Gastrocnemius medialis (tissue), 4 donors: ENCODE results near the gene EPHX1. TPM values are rescaled to one million over a fixed set of nuclear protein-coding genes. Genes with fewer than 3 reads are reported as not detected.

Experiments
- ATAC-seq, 2 donors: fragments of 150-250 bp; one replicate each; pipeline ENCODE4 v1.9.1; 2016
- DNase-seq, 2 donors: peaks; one replicate each; pipeline ENCODE4 v3.0.0-alpha.2; 2019
- H3K27ac ChIP-seq, 4 donors: fragments of 200-600 bp; sonication (generic); 1 replicate in 1 of 4; 2 replicates in 3 of 4; pipeline ENCODE4 v1.5.1; 2016 to 2018; ENCODE audit warnings: mild to moderate bottlenecking in 2 of 4, moderate library complexity in 1 of 4
- H3K27me3 ChIP-seq, 3 donors: fragments of 200-600 bp; sonication (generic) in 2 of 3; 1 replicate in 1 of 3; 2 replicates in 2 of 3; pipeline versions ENCODE4 v1.5.1 to v1.6.0; 2016 to 2019; ENCODE audit warnings: mild to moderate bottlenecking in 1 of 3, moderate library complexity in 1 of 3
- H3K36me3 ChIP-seq, 2 donors: fragments of 200-600 bp; sonication (generic) in 1 of 2; one replicate each; pipeline ENCODE4 v1.5.1; 2017 to 2018
- H3K4me1 ChIP-seq, 2 donors: fragments of 200-600 bp; sonication (generic) in 1 of 2; one replicate each; pipeline ENCODE4 v1.5.1; 2016 to 2017; ENCODE audit warnings: mild to moderate bottlenecking in 2 of 2
- H3K4me3 ChIP-seq, 4 donors: fragments of 200-600 bp; sonication (generic) in 3 of 4; 1 replicate in 1 of 4; 2 replicates in 3 of 4; pipeline ENCODE4 v1.5.1; 2016 to 2019; ENCODE audit warnings: mild to moderate bottlenecking in 2 of 4
- H3K9me3 ChIP-seq, 3 donors: fragments of 200-600 bp; sonication (generic) in 2 of 3; 1 replicate in 1 of 3; 2 replicates in 2 of 3; pipeline ENCODE4 v1.5.1; 2016 to 2019
- CTCF ChIP-seq, 5 experiments: fragments of 450-650 bp in 3 of 5; fragments of 200-600 bp in 2 of 5; sonication (generic) in 2 of 5; IDR thresholded peaks in 4 of 5; conservative IDR thresholded peaks in 1 of 5; 1 replicate in 4 of 5; 2 replicates in 1 of 5; pipeline ENCODE4 v1.5.1; 2016 to 2019; ENCODE audit warnings: antibody characterized with exemption in 5 of 5, mild to moderate bottlenecking in 3 of 5, moderate library complexity in 3 of 5
- POLR2A ChIP-seq, 2 donors: fragments of 450-650 bp; IDR thresholded peaks; one replicate each; pipeline ENCODE4 v1.6.1; 2017; ENCODE audit warnings: antibody characterized with exemption in 2 of 2, mild to moderate bottlenecking in 2 of 2, moderate library complexity in 2 of 2
- in situ Hi-C, 4 donors: fragments of 200-750 bp; cut with MboI; loops; one replicate each; pipeline versions ENCODE4 v1.15.0 to v1.8.0; 2017; ENCODE audit warnings: low sequenced_read_pairs in 4 of 4
- intact Hi-C: fragments of 100-400 bp; cut with DNase I; formaldehyde crosslinking; loops from one replicate; pipeline ENCODE4 v1.15.1; 2023; ENCODE audit warnings: low total_unique reads
- total RNA-seq, 4 donors: library from RNA; depleted of rRNA; stranded (reverse); fragments of >200 nt; gene quantifications; one replicate each; pipeline versions ENCODE4 v1.1.0 to v1.2.3, GENCODE V29; 2016

The EPHX1 gene
- total RNA-seq, 4 donors from 2014 or later: 65.7 to 155 (median 108) TPM

- intact Hi-C loops (loop anchor here (5.0 kb wide), 3 partner anchors 35 to 225 kb away; partner anchors contain the start of gene ENAH), in situ Hi-C loops (no loop called here)
- Histone ChIP-seq H3K27ac (peak overlapping the region; percentile 86 to 98 (median 89)), H3K36me3 (peaks cover 0 to 25% of the 10 kb centered on the region in 2 donors), H3K4me1 (peaks cover 49 to 55% of the 10 kb centered on the region in 2 donors), H3K27me3 (no peaks in the 10 kb centered on the region), H3K4me3 (no peak overlapping the region), H3K9me3 (no peaks in the 10 kb centered on the region)
- DNase-seq (no peak), ATAC-seq (no peak)
- TF ChIP-seq CTCF (IDR thresholded peaks at IDR 0.05 in 4 of 5, conservative IDR thresholded peaks at IDR 0.05 in 1 of 5): no peak
These were observed 67.1 kb downstream of the EPHX1 start for GRCh38 chr1:225876900-225877510.

GRCh38 chr1:225877580-225877979, 67.7 kb downstream of the EPHX1 start:
- in situ Hi-C loops (no loop called here), intact Hi-C loops (loop anchor here (5.0 kb wide), 3 partner anchors 35 to 225 kb away; partner anchors contain the start of gene ENAH)
- peak overlapping the region; percentile 86 to 98 (median 89) for H3K27ac ChIP-seq
- no peaks in the 10 kb centered on the region for H3K9me3 ChIP-seq
- H3K27me3 ChIP-seq: no peaks in the 10 kb centered on the region
- peak; percentile 34 to 64 for ATAC-seq
- H3K4me1 ChIP-seq: peaks cover 49 to 55% of the 10 kb centered on the region in 2 donors
- peak; percentile 53 to 87 for DNase-seq
- H3K36me3 ChIP-seq: peaks cover 0 to 25% of the 10 kb centered on the region in 2 donors
- H3K4me3 ChIP-seq: no peak overlapping the region
- TF ChIP-seq POLR2A (IDR thresholded peaks at IDR 0.05) (no peak), CTCF (IDR thresholded peaks at IDR 0.05 in 4 of 5, conservative IDR thresholded peaks at IDR 0.05 in 1 of 5) (peak; percentile 26 to 70 (median 44))

GRCh38 chr1:225878282-225878681, 68.4 kb downstream of the EPHX1 start:
- TF ChIP-seq POLR2A (IDR thresholded peaks at IDR 0.05) (no peak), CTCF (IDR thresholded peaks at IDR 0.05 in 4 of 5, conservative IDR thresholded peaks at IDR 0.05 in 1 of 5) (no peak)
- DNase-seq: peak in 1 of 2 donors; percentile 14
- intact Hi-C loops (loop anchor here (5.0 kb wide), 3 partner anchors 34 to 226 kb away; partner anchors contain the start of gene ENAH), in situ Hi-C loops (no loop called here)
- peaks cover 0 to 22% of the 10 kb centered on the region in 2 donors for H3K36me3 ChIP-seq
- no peak for ATAC-seq
- no peaks in the 10 kb centered on the region for H3K27me3 ChIP-seq
- peak overlapping the region; percentile 86 to 98 (median 89) for H3K27ac ChIP-seq
- no peaks in the 10 kb centered on the region for H3K9me3 ChIP-seq
- H3K4me3 ChIP-seq: no peak overlapping the region
- peaks cover 52 to 55% of the 10 kb centered on the region in 2 donors for H3K4me1 ChIP-seq

GRCh38 chr1:225879521-225880221, 69.7 kb downstream of the EPHX1 start:
- peak overlapping the region; percentile 86 to 98 (median 89) for H3K27ac ChIP-seq
- in situ Hi-C loops (no loop called here), intact Hi-C loops (loop anchor here (2.0 to 10.0 kb wide), 7 partner anchors 33 to 227 kb away; partner anchors contain the start of genes ENAH, H3-3A, PYCR2 and SDE2)
- no peaks in the 10 kb centered on the region for H3K9me3 ChIP-seq
- peaks cover 54 to 55% of the 10 kb centered on the region in 2 donors for H3K4me1 ChIP-seq
- peaks cover 0 to 8% of the 10 kb centered on the region in 2 donors for H3K36me3 ChIP-seq
- no peak for ATAC-seq
- H3K4me3 ChIP-seq: no peak overlapping the region
- DNase-seq: peak in 1 of 2 donors; percentile 10
- no peak for TF ChIP-seq CTCF (IDR thresholded peaks at IDR 0.05 in 4 of 5, conservative IDR thresholded peaks at IDR 0.05 in 1 of 5)
- TF ChIP-seq POLR2A (IDR thresholded peaks at IDR 0.05): no peak
- no peaks in the 10 kb centered on the region for H3K27me3 ChIP-seq
